CMK (cell line): Measurements from ENCODE around the gene HS6ST2.

Source experiments
- DNase-seq: peaks from one replicate; pipeline ENCODE4 v3.0.0-alpha.2; 2010; ENCODE audit warnings: low read depth

Gene HS6ST2

GRCh38 chrX:132790329-132790728 is 168.1 kb downstream of the HS6ST2 start:
- no peak for DNase-seq

- no peak for DNase-seq
Measured at GRCh38 chrX:132786217-132786616, 172.2 kb downstream of the HS6ST2 start.

GRCh38 chrX:132778917-132779316 is 179.5 kb downstream of the HS6ST2 start:
- no peak for DNase-seq

GRCh38 chrX:132776486-132777210 is 181.8 kb downstream of the HS6ST2 start:
- no peak for DNase-seq

GRCh38 chrX:132775263-132775823 is 183.1 kb downstream of the HS6ST2 start:
- DNase-seq = no peak

GRCh38 chrX:132774010-132774714 is 184.3 kb downstream of the HS6ST2 start:
- no peak for DNase-seq

GRCh38 chrX:132769609-132770008 is 188.8 kb downstream of the HS6ST2 start:
- no peak for DNase-seq

GRCh38 chrX:132766452-132766851 is 192.0 kb downstream of the HS6ST2 start:
- no peak for DNase-seq

GRCh38 chrX:132763528-132763927 is 194.9 kb downstream of the HS6ST2 start:
- DNase-seq = no peak

GRCh38 chrX:132758759-132759158 is 199.7 kb downstream of the HS6ST2 start:
- DNase-seq = no peak

GRCh38 chrX:132757066-132757623 is 201.3 kb downstream of the HS6ST2 start:
- DNase-seq = no peak

GRCh38 chrX:132756439-132756838 is 202.0 kb downstream of the HS6ST2 start:
- no peak for DNase-seq

GRCh38 chrX:132751063-132751690 is 207.3 kb downstream of the HS6ST2 start:
- no peak for DNase-seq

- DNase-seq = no peak
Measured at GRCh38 chrX:132750331-132751062, 207.9 kb downstream of the HS6ST2 start.

- DNase-seq = no peak
Measured at GRCh38 chrX:132749406-132749805, 209.0 kb downstream of the HS6ST2 start.

- DNase-seq = no peak
Measured at GRCh38 chrX:132748909-132749308, 209.5 kb downstream of the HS6ST2 start.

- no peak for DNase-seq
Measured at GRCh38 chrX:132748268-132748667, 210.2 kb downstream of the HS6ST2 start.

- DNase-seq = no peak
Measured at GRCh38 chrX:132745593-132745992, 212.8 kb downstream of the HS6ST2 start.

- DNase-seq = no peak
Measured at GRCh38 chrX:132744470-132744869, 214.0 kb downstream of the HS6ST2 start.

GRCh38 chrX:132743086-132743485 is 215.3 kb downstream of the HS6ST2 start:
- DNase-seq = no peak

GRCh38 chrX:132742246-132742645 is 216.2 kb downstream of the HS6ST2 start:
- DNase-seq = no peak

GRCh38 chrX:132741689-132742088 is 216.7 kb downstream of the HS6ST2 start:
- DNase-seq = no peak
